SHP77 (cell line): ENCODE measurements around the gene LCN10.
"Not testable (repeated sequence)": the region's sequence is repeated elsewhere in the genome, so short reads cannot be mapped to it uniquely, and the experiment has no call there.

Experiments
- DNase-seq, 2 experiments: peaks; one replicate each; lab custom pipeline; 2025; lab: John Stamatoyannopoulos, UW

LCN10 gene

DNA sequence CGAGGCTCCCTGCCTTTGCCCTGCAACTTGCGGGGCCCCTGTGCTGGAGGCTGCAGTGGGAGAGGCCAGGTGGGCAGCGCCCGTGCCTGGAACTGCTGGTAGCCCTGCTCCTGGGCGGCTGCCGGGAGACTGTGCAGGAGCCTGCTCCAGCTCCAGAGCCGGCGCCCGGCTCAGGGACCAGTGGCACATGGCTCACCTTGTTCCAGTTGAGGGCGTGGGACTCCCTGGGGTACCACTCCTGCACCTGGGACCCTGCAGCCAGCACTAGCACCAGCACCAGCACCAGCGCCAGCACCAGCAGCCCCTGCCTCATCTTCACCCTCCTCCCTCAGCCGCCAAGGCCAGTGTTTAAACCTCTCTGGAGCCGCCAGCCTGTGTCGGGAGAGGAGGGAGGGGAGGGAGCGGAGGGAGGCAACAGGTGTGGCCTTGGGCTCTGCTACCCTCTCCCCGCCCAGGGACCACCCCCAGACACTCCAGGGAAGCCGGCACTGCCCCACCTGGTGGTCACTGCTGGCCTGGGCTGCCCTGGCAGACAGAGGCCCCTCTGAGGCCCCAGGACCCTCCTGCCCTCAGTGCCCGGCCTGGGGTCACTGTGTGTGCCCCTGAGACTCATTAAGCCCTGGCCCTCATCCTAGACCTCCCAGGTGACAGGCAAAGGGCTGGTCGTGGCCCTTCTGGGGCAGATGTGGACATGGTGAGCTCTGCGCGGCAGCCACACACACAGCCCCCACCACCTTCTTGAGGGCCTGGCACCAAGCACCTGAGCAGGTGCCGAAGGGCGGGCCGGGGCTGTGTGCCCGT, at the start of gene LCN10:
TSS of gene LCN10 (minus strand) at position 350 of the 801 bp plus-strand sequence. CDS start at position 313, 37 bp downstream.
- peak in 1 of 2 experiments; percentile 29 for DNase-seq

DNA sequence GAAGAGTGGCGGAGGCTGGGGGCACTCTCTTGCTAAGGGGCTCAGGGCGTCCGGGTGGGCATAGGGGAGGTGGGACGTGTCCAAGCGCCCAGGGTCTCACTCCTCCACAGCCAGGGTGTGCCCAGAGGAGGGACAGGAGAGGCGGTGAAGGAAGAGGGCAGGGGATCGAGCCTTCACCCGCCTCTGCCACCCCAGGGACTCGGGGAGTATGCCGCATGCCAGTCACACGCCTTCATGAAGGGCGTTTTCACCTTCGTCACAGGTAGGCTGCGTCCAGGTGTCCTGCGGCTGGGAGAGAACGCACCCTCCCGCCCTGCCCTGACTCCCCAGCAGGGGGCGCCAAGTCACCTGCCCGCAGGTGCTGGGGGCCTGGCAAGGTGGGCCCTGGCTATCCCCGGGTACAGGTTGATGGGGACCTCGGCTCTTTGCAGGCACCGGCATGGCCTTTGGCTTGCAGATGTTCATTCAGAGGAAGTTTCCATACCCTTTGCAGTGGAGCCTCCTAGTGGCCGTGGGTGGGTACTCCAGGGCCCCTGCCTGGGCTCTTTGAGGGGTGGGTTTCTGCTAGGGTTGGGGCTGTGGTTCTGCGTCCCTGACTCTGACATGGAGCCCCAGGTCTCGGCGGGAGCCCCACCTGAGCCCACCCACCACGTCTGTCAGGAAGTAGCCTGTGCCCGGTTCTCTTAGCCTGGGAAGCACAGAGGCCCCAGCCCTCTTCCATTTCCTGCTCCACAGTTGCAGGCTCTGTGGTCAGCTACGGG, 49.0 kb upstream of the LCN10 start:
- peak; percentile 39 to 46 for DNase-seq

DNA sequence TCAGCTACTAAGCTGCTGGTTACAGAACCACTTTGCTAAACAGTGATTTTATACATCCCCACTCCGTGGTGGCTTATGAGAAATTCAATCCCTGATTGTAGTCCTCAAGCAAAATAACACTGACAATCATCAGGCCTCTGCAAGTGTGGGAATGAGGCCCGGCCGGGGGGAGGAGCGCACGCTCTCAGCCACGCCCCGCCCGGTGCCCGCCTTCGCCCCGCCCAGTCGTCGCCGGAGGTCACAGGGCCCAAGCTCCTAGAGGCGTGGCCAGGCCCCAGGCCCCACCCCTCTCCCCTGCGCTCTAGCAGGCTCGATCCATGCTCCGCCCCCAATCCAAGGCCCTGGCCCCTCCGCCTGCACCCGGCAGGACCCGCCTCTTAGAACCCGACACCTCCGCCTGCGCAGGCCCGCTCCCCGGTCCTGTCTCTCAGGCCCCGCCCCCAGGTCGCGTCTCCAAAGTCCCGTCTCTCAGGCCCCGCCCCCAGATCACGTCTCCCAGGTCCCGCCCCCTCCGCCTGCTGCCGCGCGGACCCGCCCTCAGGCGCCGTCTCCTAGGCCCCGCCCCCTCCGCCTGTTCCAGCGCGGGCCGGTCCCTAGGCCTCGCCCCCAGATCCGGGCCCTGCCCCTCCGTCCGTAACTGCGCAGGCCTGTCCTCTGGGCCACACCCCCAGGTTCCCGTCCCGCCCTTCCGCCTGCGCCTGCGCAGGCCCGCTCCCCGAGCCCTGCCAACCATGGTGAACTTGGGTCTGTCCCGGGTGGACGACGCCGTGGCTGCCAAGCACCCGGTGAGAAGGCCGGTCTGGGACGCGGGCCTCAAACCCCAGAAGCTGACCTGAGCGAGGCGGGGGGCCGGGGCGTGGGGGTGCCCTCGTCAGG, 48.1 kb upstream of the LCN10 start, which contains the start of gene TMEM141:
TSS of gene TMEM141 (plus strand) at position 705 of the 876 bp plus-strand sequence. CDS start at position 732, 27 bp downstream.
- peak; percentile 98 to 99 for DNase-seq

GRCh38 chr9:136789523-136789937, 46.8 kb upstream of the LCN10 start:
- DNase-seq: no peak

DNA sequence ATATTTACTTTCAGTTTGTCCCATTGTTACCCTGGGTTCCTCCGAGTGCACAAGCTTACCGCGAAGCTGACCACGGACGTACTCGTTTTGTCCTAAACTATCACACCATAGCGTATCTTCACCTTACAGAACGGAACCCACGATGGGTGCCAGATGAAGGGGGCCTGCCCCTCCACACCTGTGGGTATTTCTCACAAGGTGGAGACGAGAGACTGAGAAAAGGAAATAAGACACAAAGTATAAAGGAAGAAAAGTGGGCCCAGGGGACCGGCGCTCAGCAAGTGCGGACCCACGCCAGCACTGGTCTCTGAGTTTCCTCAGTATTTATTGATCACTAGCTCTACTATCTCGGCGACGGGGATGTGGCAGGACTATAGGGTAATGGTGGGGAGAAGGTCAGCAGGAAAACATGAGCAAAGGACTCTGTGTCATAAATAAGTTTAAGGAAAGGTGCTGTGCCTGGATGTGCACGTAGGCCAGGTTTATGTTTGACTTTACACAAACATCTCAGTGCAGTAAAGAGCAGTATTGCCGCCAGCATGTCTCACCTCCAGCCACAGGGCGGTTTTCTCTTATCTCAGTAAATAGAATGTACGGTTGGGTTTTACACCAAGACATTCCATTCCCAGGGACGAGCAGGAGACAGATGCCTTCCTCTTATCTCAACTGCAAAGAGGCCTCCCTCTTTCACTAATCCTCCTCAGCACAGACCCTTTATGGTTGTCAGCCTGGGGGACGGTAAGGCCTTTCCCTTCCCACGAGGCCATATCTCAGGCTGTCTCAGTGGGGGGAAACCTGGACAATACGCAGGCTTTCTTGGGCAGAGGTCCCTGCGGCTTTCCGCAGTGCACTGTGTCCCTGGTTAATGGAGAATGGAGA, 46.1 kb upstream of the LCN10 start:
- peak; percentile 26 to 35 for DNase-seq

DNA sequence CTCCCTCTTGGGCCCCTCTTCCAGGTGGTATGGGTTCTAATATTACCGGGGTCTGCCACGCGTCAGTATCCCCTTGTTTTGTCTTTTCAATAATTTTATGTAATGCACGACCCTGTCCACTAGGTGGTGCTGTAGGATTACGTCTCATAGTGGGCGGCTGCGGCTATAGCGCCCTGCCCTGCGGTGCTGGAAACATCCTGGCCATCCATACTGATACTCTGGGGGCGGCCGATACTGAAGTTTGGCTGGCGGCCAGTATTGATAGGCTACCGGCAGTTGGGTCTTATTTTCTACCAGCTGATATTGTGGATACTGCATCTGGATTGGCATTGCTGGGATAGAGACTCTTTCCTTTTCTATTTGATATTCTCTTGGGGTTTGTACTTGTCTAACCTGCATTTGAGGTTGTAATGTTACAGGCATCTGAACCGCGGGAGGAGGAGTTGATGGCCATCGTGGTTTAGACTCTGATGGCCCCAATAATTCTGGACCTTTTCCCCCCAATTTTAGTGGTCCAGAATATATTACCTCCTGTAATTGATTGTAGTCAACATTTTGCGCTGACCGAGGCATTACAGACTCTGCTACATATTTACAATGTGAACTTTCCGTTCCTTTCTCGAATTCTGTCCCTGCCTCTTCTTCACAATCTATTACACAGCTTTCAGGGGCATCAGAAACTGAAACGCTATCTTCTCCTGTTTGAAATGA, 45.1 kb upstream of the LCN10 start:
- DNase-seq: peak; percentile 72 to 84

DNA sequence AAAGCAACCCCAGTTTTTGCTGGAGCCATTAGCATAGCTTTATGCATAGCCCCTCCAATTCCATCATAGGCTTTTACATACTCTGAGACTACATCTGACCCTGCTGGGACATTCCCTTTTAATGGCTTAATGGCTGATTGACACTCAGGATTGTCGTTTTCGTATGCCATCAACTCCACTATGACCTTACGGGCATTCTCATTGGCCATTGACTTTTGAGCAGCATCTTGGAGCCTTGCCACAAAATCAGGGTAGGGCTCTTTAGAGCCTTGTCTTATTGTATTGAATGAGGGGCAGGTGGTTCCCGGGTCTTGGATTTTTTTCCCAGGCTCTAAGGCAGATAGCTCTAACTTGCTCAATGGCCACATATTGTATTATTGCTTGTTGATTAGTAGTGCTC, 44.2 kb upstream of the LCN10 start:
- DNase-seq: not testable (repeated sequence)

DNA sequence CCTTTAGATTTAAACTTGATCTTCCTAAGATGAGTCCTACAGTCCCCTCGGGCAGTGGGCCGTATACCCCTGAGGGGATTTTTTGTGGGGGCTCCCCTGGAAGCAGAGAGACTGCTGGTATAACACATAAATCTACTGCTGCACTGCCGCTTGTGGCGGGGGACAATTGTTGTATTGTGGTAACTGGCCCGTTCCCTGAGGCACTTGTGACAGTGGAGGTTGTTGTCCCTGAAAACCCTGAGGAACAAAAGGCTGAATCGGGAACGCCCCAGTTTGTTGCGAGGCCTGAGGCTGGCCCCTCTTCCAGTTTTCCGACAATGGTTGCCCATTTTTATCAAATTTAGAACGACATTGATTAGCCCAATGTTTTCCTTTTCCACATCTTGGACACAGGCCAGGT, 43.7 kb upstream of the LCN10 start:
- DNase-seq: no peak

DNA sequence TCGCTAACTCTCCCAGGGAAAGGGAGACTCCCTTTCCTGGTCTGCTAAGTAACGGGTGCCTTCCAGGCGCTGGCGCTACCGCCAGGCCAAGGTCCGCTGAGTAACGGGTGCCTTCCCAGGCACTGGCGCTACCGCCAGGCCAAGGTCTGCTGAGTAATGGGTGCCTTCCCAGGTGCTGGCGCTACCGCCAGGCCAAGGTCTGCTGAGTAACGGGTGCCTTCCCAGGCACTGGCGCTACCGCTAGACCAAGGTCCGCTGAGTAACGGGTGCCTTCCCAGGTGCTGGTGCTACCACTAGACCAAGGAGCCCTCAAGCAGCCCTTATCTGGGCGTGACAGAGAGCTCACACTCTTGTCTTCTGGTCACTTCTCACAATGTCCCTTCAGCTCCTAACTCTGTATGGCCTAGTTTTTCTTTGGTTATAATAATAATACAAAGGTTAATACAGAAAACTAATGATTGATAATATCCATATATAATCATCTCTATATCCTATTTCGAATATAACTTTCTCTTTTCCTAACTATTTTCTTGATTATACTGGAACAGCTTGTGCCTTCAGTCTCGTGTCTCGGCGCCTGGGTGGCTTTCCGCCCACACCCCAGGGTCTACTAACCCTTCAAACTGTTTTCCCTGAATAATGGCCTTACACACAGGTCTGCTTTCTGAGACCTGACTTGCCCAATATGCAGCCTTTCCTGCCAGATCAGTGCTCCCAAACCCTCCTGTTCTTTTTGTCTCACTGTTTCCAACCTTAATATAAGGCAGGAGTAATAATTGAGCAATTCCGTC, 43.0 kb upstream of the LCN10 start:
- not testable (repeated sequence) for DNase-seq

- no peak for DNase-seq
Measured at GRCh38 chr9:136784997-136785361, 42.2 kb upstream of the LCN10 start.

DNA sequence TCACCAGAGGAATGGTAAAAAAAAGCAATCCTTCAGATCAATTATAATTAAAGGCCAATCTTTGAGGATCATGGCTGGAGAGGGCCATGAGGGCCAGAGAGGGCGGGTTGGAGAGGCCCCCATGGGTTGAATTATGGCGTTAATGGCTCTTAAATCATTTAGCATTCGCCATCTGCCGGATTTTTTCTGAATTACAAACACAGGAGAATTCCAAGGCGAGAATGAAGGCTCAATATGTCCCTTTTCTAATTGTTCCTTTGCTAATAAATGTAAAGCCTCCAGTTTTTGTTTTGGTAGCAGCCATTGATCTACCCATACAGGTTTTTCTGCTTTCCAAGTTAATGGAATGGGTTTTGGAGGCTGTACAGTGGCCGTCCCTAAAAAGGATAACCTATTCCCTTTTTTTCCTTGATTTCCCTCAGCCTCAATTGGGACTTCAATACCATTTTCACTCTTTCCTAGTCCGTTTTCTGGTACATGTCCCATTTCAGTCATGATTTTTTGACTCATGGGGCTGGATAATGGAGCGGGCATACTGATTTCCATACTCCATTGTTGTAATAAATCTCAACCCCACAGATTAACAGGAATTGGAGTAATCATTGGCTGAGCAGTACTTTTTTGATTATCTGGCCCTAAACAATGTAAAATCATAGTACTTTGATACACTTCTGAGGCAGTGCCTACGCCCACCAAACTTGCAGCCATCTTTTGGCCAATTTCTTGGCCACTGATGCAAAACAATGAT, 41.7 kb upstream of the LCN10 start:
- DNase-seq: peak; percentile 62 to 63

GRCh38 chr9:136782452-136782851, 39.7 kb upstream of the LCN10 start:
- no peak for DNase-seq

GRCh38 chr9:136779808-136780207, 37.1 kb upstream of the LCN10 start:
- no peak for DNase-seq

GRCh38 chr9:136777359-136777758, 34.6 kb upstream of the LCN10 start:
- DNase-seq: no peak

DNA sequence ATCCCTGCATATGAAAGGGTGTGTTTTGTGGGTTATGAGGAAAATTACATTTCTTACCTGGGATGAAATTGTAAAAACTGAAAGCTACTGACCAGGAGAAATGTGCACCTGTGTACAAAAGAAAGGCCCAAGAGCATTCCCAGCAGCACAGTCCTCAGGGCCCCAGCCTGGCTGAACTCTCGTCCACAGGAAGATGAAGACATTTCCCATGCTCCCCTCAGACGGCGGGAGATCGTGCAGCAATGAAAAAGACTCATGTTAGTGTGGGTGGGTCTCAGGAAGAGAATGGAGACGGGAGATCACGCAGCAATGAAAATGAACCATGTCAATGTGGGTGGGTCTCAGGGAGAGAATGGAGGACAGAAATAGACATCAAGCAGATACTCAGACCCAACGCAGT, 34.2 kb upstream of the LCN10 start:
- no peak for DNase-seq

DNA sequence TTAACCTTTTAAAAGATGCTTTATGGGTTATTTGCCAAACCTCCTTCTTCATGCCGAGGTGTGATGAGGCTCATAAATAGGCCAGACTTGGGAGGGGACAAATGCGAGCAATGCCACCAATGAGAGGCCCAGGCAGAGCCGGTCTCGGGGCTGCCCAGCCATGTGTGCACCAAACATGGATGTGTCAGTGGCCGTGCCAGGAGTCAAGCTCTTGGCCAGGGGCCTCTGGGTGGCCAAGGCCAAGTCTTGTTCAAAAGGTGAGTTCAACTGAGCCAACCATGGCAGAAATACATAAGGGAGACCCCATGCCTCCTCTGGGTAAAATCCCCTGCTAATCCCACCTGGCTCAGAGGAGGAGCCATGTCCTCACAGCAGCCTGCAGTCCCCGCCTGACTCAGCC, 32.5 kb upstream of the LCN10 start:
- no peak for DNase-seq

DNA sequence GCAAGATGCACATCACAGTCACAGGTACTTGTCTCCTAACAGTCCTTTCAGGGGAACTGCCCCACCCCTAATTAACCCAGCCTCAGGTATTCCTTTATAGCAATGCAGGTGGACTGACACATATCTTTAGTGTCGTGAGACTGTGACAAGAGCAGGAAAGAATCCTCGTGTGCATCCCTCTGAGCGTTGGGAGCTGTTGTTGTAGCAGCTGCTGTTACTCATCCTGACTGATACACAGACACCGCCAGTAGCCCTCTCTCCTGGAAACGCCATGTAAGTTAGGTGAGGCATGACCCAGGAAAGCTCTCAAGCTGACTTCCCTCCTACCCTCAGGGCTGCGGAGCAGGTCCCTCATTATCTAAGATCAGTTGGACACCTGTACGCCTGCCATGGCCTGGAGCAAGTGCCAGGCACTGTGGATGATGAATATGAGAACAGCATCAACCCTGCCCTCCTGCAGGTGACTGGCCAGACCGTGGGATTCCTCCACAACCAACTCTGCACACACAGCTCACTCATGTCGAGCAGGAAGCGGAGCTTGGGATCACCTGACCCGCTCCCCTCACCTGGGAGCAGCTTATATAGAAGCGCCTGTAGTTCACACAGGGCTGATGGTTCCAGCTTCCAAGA, 31.8 kb upstream of the LCN10 start:
- no peak for DNase-seq

GRCh38 chr9:136773386-136774044, 30.8 kb upstream of the LCN10 start:
- peak in 1 of 2 experiments; percentile 54 for DNase-seq
